NCI-H2029 (cell line): ENCODE results near the gene AK5.
A peak's percentile ranks its signal among the peaks of the same experiment; 100 is the strongest.

Experiments used
- DNase-seq: peaks from one replicate; lab custom pipeline; 2025; lab: John Stamatoyannopoulos, UW

The AK5 gene

DNA sequence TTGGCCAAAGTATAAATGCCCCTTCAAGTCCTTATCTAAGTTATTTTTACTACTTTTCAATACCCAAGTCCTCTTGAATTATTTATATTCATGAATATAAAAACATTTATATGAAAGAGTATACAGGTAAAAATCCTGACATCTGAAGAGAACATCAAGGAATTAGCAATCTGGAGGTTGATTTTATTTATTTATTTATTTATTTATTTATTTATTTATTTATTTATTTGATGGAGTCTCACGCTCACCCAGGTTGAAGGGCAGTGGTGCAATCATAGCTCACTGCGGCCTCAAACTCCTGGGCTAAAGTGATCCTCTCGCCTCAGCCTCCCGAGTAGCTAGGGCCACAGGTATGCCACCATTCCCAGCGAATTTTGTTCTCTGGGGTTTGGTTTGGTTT is 307.4 kb downstream of the AK5 start:
- DNase-seq = no peak

DNA sequence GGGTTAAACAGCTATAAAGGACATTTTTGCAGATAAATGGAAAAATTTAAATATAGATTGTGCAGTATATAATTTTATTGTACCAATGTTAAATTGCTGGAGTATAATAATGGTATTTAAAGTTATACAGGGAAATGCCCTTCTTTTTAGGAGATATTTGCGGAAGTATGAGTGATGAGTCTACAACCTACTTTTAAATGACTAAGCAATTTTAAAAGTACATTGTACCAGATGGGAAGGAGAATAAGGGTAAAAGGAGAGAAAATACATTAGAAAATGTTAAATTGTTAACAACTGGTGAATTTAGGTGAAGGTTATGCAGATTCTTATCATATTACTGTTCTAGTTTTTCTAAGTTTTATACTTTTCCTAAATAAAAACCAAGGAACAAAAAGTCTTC is 308.8 kb downstream of the AK5 start:
- no peak for DNase-seq

DNA sequence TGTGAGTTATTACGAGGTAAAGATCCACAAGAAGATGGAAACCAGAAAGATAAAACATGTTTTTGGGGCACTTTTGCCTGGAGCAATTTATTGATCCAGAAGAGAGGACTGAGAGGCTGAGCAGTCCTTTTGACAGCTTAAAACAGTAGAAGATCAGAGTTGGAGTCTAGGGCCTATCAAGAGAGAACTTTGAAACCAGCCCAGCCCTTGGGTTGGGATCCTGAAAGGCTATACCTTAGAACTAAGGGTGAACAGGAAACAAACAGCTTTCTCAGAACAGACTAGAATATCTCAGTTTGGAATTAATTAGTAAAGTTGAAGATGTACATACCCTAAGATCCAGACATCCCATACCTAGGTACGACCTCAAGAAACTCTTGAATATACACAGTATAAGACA is 311.1 kb downstream of the AK5 start:
- no peak for DNase-seq

DNA sequence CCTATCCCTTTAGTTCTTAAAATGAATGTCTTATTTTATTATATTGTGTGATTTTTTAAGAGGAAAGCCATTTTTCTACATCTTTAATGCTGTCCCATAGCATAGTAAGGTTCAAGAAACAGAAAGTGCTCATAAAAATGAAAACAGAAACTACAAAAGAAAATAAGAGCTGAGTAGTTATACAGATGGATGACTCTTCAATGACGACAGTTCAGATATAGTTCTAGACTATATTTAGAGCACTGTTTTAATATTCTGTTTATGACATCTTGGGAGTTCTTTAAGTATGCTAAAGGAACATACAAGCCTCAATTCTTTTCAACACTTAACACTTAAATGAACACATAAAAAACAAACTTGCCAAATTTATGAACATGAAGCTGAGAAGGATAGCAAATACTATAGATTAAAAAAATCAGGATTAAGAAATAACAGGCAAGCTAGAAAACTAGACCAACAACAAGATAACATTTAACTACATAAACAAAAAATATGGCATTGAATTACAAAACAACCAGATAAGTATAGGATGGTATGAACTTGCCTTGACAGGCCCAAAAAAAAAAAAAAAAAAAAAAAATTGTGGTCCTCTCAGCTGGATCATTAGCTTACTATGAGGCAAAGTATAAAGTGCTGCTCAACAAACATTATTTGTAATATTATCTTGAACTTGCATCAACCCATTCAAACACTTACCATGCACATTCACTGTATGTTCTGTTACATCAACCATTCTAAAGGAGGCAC is 312.7 kb downstream of the AK5 start:
- DNase-seq = no peak

GRCh38 chr1:77597310-77597709 is 315.5 kb downstream of the AK5 start:
- DNase-seq = no peak

DNA sequence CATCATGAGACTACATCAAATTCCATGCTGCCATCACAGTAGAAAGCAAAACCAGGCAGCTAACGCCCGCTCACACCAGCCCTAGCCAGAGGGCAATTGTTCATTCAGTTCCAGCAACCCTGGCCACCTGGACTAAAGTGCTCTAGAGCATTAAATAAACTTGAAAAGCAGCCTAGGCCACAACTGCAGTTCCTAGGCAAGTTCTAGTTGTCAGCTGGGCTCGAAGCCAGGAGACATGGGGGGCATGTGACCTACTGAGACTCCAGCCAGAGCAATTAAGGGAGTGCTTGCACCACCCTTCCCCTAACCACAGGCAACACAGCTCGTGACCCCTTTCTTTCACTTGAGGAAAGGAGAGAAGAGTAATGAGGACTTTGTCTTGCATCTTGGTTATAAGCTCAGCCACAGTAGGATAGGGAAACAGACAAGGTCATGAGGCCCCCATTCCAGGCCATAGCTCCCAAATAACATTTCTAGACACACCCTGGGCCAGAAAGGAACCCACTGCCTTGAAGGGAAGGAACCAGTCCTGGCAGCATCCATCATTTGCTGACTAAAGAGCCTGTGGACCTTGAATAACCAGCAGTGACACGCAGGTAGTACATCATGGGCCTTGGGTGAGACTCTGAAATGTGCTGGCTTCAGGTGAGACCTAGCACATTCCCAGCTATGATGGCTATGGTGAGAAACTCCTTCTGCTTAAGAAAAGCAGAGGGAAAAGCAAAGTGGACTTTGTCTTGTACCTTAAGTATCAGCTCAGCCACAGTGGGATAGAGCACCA is 323.6 kb downstream of the AK5 start:
- peak; percentile 41 for DNase-seq

GRCh38 chr1:77608893-77609292 is 327.1 kb downstream of the AK5 start:
- no peak for DNase-seq
